HG02938 (cell line): ENCODE data around the gene HJV.
"Not testable (repeated sequence)": the region's sequence is repeated elsewhere in the genome, so short reads cannot be mapped to it uniquely, and the experiment has no call there.

Experiments
- ATAC-seq: cut with Tn5 transposase; IDR thresholded peaks from one replicate; pipeline ENCODE4 v1.9.1; 2021; ENCODE audit warnings: mild to moderate bottlenecking, moderate library complexity; ENCODE audit not compliant: unreplicated experiment

HJV gene, protein sequence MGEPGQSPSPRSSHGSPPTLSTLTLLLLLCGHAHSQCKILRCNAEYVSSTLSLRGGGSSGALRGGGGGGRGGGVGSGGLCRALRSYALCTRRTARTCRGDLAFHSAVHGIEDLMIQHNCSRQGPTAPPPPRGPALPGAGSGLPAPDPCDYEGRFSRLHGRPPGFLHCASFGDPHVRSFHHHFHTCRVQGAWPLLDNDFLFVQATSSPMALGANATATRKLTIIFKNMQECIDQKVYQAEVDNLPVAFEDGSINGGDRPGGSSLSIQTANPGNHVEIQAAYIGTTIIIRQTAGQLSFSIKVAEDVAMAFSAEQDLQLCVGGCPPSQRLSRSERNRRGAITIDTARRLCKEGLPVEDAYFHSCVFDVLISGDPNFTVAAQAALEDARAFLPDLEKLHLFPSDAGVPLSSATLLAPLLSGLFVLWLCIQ

DNA sequence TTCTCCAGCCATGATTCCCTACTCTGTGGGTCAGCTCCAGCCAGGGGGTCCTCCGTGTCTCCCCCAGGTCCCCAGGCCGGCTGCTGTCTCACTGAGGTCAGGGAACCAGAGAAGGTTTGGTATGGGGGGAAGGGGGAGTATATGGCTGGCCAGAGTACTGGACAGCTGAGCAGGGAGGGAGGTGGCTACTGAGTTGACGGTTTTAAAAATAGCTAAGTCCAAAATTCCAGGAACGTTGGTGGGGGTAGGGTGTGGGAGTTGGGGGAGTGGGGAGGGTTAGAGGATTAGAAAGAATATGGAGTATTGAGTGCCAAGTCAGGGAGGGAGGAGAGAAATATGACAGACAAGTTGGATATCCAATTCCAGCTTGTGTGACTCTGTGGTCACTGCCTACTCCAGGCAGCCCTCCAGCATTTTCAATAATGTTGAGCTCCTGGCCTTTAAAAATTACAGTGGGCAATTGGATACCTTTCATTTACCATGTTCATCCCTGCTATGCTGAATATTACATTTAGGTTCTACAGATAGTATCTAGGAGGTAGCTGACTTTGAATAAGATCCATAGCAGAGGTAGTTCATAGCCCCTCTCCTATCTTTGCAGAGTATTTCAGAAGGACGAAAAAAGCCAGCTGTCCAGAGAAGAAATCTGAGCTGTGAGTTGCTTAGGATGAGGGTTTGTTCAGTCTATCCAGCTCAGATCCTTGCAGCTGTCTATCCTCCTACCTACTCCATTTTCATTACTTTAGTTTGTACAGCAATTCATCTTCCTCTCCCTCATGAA is at the start of gene HJV:
Gene HJV (minus strand): TSS at position 114 of the 781 bp plus-strand sequence. CDS start 1,504 bp downstream, outside the sequence.
- ATAC-seq: no peak

DNA sequence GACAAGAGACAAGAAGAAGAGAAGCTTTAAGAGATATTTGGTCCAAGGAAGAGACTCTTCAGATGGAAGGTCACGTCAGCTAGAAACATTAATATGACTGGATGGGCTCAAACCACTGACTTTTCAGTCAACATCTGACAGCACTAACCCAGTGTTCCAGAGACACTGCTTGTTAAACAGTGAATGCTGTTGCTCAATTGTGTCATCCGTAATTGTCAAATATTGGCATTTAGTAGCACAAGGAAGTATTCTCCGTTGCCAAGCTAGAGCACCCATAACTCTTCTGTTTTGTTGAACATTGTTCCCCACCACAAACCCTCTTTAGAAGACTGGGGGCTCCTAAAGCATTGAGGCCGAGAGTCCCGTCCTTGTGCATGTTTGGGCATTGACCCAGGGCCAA is 37.6 kb upstream of the HJV start:
- not testable (repeated sequence) for ATAC-seq

DNA sequence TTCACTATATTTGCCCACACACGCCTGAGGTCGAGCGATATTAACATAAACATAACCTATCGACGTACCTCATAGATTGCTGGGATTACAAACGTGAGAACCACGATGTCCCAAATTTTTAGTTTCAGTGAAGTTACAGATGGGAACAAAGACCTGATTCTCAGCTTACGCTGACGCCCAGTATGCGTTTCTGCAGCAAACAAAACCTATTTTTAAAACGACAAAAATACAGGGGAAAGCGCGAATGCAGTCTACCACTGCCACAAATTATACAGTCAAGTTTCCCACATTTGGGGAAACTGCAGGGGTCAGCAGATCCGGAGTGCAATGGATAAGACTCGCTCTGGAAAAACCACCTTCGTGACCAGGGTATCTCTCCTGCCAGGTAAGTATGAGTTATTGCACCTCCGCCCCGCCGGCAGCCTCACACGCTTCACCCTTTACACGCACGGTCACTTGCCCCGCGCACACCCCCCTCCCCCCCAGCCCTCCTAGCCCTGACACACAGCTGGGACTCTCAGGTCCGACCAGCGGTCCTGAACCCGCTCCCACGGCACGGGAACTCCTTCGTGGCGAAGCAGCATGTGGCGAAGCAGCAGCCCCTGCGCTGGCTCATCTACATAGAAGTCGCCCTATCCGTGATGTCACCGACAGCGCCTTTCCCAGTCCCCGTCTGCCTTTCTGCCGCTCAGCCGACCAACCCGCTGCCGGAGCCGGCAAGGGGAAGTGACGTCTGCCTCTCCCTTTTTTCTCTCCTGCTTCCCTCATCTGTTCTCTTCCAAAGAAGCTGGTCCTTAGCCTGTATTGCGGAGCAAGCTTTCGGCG is 30.5 kb upstream of the HJV start:
- ATAC-seq: peak; percentile 67

DNA sequence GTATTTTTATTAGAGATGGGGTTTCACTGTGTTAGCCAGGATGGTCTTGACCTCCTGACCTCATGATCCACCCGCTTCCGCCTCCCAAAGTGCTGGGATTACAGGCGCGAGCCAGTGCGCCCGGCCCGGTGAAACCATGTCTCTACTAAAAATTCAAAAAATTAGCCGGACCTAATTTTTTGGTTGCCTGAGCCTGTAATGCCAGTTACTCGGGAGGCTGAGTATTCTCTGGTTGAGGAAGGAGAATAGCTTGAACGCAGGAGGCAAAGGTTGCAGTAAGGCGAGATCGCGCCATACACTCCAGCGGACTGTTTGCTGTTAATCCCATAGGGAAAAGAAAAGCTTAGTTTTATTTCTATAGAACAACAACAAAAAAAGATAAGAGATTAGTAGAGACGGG is 29.9 kb upstream of the HJV start:
- ATAC-seq: peak; percentile 15

DNA sequence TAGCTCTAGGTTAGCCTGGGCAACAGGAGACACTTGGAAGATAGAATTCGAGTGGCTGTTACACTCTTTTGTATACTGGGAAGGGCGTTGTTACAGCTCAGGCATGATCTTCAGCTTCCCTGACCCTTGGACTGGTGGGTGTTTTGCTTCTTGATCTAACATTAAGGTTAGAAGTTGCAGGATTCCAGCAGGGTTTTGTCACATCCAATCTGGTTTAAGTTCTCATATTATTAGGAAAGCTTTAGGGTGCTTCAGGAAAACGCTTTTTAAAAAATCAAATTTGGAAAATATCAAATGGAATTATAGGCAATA is 29.1 kb upstream of the HJV start:
- ATAC-seq: not testable (repeated sequence)

DNA sequence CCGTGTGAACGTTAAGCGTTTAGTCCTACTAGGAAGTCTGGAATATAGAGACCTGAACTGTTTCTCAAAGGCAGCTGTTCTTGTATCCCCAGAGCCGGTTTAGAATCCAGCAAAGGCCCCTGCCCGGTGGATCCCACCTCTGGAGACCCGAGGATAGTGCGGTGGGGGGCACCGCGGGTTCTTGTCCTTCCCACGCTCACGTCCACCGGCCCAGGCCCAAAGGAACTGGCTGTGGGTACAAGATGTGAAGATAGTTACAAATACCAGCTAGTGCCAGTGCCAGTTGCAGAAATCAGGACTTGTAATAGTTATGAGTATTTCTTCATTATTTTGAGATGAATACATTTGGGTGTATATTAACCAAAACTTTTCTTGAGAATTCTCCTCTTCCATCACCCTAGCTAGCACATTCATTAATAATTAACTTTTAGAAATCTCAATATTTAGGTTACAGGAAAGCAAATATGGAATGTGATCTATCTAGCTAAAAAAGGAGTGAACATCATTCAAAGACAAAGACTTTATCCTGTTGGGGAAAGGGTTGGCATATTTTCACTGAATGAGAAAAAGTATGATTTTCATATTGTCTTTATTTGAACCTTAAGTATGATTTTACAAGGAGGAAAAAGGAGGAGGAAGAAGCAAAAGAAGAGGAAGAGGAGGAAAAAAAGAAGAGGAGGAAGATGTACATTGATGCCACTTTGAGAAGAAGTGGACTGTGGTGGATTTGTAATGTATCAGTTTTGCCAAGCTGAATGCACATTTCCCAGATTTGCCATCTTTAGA is 28.5 kb upstream of the HJV start:
- ATAC-seq: not testable (repeated sequence)

DNA sequence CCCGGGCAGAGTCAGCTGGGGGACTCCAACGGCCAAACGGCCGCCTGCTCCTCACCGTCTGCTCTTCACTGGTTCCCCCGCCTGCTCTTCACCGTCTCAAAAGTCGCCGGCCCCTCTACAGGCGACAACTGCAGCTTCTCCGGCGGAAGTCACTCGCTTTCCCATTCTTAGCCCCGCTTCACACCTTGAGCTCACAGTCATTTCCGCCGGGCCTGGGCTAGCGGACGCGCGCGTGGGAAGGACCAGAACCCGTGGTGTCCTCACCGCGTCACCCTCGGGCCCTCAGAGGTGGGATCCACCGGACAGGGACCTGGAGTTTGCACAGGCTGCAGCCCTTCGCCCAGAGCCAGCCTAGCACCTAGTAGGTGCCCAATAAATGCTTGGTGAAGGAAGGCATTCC is 27.9 kb upstream of the HJV start:
- no peak for ATAC-seq

DNA sequence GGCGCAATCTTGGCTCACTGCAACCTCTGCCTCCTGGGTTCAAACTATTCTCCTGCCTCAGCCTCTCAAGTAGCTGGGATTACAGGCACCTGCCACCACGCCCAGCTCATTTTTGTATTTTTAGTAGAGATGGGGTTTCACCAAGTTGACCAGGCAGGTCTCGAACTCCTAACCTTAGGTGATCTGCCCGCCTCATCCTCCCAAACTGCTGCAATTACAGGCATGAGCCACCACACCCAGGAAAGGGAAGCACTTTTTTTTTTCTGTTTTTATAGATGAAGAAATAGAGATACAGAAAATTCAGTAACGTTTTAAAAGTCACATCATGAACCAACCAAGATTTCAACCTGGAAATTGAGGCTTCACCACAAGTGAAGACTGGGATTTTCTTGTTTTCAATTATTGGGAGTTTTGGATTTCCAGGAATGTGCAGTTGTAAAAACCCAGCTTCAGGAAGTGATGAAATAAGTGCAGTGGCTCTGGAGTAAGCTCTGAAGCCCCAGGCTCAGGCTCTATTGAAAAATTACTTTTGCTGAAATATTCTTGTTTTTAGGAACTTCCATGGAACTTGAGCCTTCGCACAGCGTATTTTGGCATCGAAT is 27.1 kb upstream of the HJV start:
- ATAC-seq: not testable (repeated sequence)

DNA sequence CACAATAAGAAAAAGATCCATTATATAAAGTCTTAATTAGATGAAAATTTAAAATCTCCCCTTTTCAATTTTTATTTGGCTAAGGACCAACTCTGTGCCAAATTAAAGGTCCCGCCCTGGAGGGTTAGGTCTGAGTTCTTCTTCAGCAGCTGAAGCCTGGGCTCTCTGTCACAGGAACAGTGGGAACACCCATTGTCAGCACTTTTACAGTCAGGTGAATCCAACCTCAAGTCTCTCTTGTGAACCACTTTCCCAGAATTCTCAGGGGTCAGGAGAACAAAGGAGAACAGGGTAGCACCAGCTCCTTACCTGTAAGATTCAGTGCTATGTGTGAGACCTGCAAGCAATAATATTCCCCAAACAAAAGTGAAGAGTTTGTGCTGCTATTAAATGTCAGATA is 25.1 kb upstream of the HJV start:
- no peak for ATAC-seq

DNA sequence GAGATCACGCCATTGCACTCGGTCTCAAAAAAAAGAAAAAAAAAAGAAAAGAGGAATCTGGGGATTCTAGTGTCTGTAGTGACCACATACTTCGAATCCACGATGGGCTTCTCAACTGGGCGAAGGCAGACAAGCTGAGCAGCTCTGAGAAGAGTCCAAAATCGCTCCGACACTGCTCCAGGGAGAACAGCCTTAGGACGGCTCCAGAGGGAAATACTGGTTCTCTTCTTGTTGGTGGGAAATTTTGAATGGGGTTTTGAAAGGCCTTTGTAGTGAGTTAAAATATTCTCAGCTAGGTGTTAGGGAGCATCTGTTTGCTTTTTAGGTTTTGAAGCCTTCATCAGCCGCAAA is 18.3 kb upstream of the HJV start:
- ATAC-seq: no peak

DNA sequence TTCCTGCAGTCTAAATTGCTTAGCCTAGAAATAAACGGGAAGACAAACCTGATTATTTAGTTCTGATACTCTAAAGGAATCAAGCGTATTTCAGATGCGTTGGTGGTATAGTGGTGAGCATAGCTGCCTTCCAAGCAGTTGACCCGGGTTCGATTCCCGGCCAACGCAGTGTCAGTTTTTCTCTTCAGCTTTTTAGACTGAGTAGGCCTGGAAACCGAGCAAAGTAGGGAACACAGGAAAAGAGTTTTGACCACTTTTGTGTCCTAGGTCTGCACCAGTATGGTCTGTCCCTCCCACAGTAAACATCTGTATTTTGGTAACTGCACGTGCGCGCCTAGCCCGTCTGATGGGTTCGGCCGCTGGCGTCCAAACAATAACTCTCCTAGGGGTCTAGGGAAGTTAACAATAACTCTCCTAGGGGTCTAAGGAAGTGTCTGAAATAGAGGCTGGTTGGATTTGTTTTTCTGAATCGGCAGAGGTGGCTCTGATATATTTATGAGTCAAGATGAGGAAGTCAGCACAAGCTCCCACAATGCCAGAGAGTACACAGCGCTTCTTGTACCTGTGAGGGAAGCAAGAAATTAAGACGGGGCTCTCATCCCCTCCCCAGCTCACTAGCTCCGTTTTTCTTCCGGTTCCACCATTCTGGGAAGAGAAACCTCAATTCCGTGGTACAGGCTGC is 15.6 kb upstream of the HJV start:
- peak; percentile 30 for ATAC-seq

DNA sequence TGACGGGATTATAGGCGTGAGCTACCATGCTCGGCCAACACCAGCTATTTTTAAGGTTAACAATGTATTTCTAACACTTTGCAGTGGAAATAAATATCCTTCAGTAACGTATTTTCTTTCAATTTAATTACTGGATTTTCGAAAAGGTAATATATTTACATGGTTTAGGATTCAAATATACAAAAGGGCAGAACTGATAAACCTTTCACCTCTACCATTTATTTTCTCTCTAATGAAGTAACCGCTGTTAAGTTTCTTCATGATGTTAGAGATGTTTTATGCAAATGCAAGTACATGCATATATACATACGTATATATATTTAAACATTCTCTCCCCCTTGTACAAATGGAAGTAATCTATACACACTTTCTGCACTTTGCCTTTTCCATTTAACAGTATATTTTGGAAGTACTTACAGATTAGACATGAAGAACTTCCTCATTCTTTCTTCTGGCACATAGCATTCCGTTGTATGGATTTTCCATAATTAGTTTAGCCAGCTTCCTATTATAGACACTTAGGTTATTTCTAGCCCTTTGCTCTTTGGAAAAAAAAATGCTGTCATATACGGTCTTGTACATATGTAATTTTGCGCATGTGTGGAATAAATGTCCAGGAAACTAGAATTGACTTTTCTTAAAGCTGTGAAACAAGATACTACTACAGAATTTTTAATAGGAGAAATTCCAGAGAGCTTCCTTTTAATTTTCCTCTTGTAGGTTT is 14.9 kb upstream of the HJV start:
- ATAC-seq: no peak

DNA sequence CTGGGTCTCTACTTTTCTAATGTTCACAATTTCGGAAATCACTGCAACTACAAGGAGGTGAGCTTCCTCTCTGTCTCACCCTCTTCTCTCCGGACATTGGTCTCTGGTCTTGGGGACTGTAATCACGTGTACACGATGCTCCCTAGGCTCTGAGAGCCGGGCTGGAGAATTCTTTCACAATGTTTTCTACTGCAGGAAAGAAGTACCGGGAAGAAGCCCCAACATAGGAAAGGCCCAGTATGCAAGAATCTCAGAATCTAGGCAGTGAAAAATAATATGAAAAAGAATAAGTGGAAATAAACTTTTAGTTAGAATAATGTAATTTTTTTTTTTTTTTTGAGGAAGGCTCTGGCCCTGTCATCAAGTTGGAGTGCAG is 13.5 kb upstream of the HJV start:
- ATAC-seq: no peak

DNA sequence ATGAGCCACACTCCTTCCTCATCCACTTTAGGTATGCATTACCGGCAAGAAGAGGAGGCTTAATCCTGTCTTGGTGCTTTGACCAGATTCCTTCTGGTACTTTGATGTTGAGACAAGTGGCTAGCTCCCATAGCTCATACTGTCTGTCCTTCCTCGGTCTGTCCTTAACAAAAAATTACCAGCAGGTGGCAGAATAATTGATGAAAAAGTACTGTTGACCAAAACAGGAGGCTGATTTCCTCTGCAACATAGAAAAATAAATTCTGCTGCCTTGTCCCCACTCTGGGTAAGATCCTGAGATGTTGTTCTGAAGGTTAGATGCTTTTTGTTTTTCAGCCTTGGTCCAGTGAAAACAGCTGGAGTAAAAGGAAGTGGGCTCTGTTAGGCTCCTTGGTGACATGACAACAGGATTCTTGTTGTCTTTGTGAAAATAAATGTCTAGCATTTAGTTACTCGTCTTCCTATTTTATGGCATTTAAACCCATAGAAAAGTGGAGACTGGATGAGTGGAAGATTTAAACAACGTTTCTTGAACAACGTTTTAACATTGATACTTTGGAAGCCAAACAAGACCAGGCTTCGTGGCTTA is 11.2 kb upstream of the HJV start:
- no peak for ATAC-seq

DNA sequence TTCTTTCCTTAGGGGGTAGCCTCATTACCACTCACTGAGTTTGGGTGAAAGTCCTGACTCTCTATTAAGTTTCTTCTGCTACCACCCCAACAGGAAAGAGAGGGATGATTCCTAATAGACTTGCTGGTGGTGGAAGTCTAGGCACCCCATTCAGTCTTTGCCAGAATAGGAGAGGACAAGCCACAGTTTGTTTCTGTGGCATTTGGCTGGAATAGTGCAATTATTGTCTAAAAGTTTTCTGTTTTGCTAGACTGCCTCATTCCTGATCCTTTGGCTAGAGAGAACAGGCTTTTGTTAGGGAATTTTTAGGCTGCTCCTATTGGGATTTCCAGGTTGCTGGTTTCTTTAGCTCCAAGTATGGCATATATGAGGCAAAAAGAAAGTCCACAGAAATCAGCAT is 9.9 kb upstream of the HJV start:
- no peak for ATAC-seq

DNA sequence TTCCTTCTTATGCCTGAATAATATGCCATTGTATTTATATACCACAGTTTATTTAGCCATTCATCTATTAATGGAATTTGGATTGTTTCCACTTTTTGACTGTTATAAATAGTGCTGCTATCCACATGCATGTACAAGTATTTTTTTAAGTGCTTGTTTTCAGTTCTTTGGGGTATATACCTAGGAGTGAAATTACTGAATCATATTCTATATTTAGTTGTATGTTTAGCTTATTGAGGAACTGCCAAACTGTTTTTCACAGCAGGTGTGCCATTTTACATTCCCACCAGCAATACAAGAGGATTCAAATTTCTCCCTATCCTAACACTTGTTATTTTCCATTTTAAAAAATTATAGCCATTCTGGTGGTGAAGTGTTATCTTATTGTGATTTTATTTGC is 7.6 kb upstream of the HJV start:
- ATAC-seq: no peak

DNA sequence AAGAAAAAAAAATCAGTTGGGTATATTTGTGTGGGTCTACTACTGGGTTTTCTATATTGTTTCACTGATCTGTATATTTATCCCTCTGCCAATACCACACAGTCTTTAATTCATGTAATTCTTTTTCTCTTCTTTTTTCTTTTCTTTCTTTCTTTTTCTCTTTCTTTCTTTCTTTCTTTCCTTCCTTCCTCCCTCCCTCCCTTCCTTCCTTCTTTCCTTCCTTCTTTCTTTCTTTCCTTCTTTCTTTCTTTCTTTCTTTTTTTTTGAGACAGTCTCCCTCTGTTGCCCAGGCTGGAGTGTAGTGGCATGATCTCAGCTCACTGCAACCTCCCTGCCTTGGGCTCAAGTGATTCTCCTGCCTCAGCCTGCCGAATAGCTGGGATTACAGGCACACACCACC is 5.1 kb upstream of the HJV start:
- not testable (repeated sequence) for ATAC-seq

DNA sequence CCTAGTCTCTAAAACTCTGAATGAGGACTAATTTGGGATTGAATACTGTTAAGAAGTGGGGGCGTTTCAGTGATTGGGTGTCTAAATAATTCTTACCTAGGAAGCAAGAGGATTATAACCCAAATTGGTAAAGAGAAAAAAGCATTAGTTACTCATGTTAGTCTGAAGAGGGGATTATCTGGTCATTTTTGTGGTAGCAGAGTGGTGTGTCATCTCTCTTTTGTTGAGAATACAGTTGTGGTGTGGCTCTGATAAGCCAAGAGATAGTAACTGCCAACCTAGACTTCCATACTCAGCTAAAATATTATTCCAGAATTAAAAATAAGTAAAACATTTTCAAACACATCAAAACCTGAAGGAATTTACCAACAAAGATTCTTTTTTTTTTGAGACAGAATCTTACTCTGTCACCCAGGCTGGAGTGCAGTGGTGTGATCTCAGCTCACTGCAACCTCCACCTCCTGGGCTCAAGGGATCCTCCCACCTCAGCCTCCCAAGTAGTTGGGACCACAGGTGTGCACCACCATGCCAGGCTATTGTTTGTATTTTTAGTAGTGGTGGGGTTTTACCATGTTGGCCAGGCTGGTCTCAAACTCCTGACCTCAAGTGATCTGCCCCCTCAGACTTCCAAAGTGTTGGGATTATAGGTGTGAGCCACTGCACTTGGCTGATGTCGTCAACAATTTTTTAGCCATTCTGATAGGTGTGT is 4.4 kb upstream of the HJV start:
- not testable (repeated sequence) for ATAC-seq
